Right lobe of liver (tissue), 6 donors: ENCODE results near the gene ZNF625. TPM values are rescaled to one million over a fixed set of nuclear protein-coding genes. Genes with fewer than 3 reads are reported as not detected.

Experiments used
- ATAC-seq, 4 donors: fragments of 200-7000 bp; cut with Tn5 transposase; one replicate each; pipeline ENCODE4 v1.9.1; 2020; ENCODE audit warnings: mild to moderate bottlenecking in 4 of 4, moderate library complexity in 4 of 4
- DNase-seq, 3 donors: peaks; one replicate each; pipeline ENCODE4 v3.0.0-alpha.2; 2020
- H3K27ac ChIP-seq, 3 donors: fragments of 200-600 bp; one replicate each; pipeline ENCODE4 v1.8.0; 2022
- H3K27me3 ChIP-seq, 2 donors: fragments of 200-600 bp; one replicate each; pipeline ENCODE4 v1.8.0; 2022
- H3K36me3 ChIP-seq, 4 donors: fragments of 200-600 bp; sonication (generic) in 1 of 4; one replicate each; pipeline versions ENCODE4 v1.5.1 to v1.8.0; 2017 to 2022; ENCODE audit warnings: control low read depth in 1 of 4
- H3K4me1 ChIP-seq, 4 donors: fragments of 200-600 bp; sonication (generic) in 1 of 4; one replicate each; pipeline versions ENCODE4 v1.5.1 to v1.8.0; 2017 to 2022; ENCODE audit warnings: control low read depth in 1 of 4
- H3K4me3 ChIP-seq, 3 donors: fragments of 200-600 bp; one replicate each; pipeline ENCODE4 v1.8.0; 2022
- H3K9me3 ChIP-seq, 4 donors: fragments of 200-600 bp; sonication (generic) in 1 of 4; one replicate each; pipeline versions ENCODE4 v1.5.1 to v1.8.0; 2017 to 2022; ENCODE audit warnings: control low read depth in 1 of 4
- CTCF ChIP-seq, 4 donors: fragments of 200-600 bp in 3 of 4; fragments of 450-650 bp in 1 of 4; IDR thresholded peaks; one replicate each; pipeline versions ENCODE4 v1.5.1 to v1.8.0; 2016 to 2022; ENCODE audit warnings: antibody characterized with exemption in 4 of 4, mild to moderate bottlenecking in 2 of 4
- POLR2A ChIP-seq: fragments of 450-650 bp; IDR thresholded peaks from one replicate; pipeline ENCODE4 v1.6.1; 2017; ENCODE audit warnings: antibody characterized with exemption, mild to moderate bottlenecking
- WGBS: methylation state at CpG from one replicate; pipeline ENCODE4 v1.1.6; 2018; ENCODE audit warnings: low coverage, low lambda C conversion rate; ENCODE audit not compliant: insufficient coverage; ENCODE audit errors: missing lambda C conversion rate; 5-methylcytosine and 5-hydroxymethylcytosine counted together
- intact Hi-C, 2 donors: fragments of 100-400 bp; cut with DNase I; formaldehyde crosslinking; loops; one replicate each; pipeline versions ENCODE4 v1.11.2 to v1.14.1; 2022
- total RNA-seq, 6 experiments: library from RNA; depleted of rRNA in 2 of 6; stranded (reverse); fragments of >200 nt in 2 of 6; fragmentation: NEBNext Ultra II Directional in 3 of 6; extraction: Animal tissue kit (Norgen Biotek cat#: 25700) in 3 of 6; gene quantifications; one replicate each; pipeline versions ENCODE4 v1.1.0 to v1.2.4, GENCODE V29; 2016 to 2023
- donor health status: DM: no; HTN: yes; CAD: no.
- donor health status: DM: no; HTN: no; CAD: no.
- donor health status: DM: no; HTN: no; CAD: no.
- donor health status: DM: no; HTN: yes; CAD: no.
- donor health status: DM: no; HTN: yes; CAD: no.

The ZNF625 gene
- total RNA-seq, 6 experiments from 2014 or later, result 0.57 to 1.8 (median 1.4) TPM

DNA sequence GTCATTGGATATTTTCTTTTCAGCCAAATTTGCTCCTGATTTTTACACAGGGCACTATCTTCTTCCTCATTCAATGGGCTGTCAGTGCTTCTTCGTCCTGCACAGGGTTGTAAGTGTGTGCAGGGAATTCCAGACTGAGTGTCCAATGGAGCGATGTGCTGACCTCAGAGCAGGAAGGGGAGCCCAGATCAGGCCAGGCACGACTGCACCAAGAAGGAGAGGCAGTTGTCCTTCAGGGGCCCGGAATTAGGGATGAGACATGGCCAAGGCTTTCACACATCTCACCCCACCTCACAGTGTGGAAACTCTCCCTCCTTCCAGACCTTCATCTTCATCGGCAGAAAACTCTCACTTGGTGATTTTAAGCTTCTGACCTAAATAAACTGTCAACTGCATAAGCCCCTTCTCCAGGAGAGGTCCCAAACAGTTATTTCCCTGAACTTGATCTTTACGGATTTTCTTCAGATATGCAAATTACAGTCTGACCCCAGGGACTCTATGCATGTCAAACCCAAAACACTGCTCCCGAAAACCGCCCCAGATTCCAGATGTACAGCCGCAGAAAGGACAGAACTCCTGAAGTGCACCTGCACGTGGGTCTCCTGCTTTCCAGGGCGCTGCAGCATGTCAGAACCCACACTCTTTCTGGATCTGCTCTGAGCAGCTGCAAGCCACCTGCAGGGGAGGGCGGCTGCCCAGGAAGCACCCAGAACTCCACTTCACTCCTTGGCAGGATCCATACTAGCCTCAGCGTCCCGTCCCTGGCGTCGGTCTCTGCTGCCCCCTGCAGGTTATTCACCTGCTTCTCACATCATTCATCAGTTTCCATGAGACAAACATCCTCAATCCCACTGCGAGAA, 15.8 kb downstream of the ZNF625 start:
- peak; percentile 86 to 90 (median 89) for DNase-seq
- Histone ChIP-seq H3K4me3 (peak overlapping the region; percentile 82 to 94 (median 87)), H3K9me3 (no peaks in the 10 kb centered on the region), H3K27me3 (no peaks in the 10 kb centered on the region), H3K27ac (no peak overlapping the region), H3K4me1 (peaks cover 0 to 6% (median 1%) of the 10 kb centered on the region in 4 donors), H3K36me3 (peaks cover 0 to 6% (median 3%) of the 10 kb centered on the region in 4 donors)
- TF ChIP-seq POLR2A (no peak), CTCF (IDR thresholded peaks at IDR 0.05) (peak; percentile 92 to 95 (median 94))
- intact Hi-C loops, result loop anchor here in 1 of 2 donors (10.0 kb wide), 2 partner anchors 86 to 256 kb away; partner anchors contain the start of genes ZNF69 and ZNF878
- peak; percentile 87 to 90 (median 88) for ATAC-seq
- WGBS, result 12% methylated on average over 14 of the region's 17 CpGs

- H3K4me3 ChIP-seq, result peak within 1 kb of the TSS; percentile 82 to 94 (median 87)
- peak within 1 kb of the TSS; percentile 53 to 68 (median 60) for H3K27ac ChIP-seq
- no peaks in the 10 kb centered on the region for H3K27me3 ChIP-seq
- no peak for TF ChIP-seq CTCF (IDR thresholded peaks at IDR 0.05)
- TF ChIP-seq POLR2A, result peak; percentile 24
- peaks cover 0 to 6% (median 1%) of the 10 kb centered on the region in 4 donors for H3K4me1 ChIP-seq
- H3K36me3 ChIP-seq, result peaks cover 0 to 9% (median 4%) of the 10 kb centered on the region in 4 donors
- DNase-seq (peak; percentile 97), ATAC-seq (peak; percentile 98 to 99 (median 98))
- intact Hi-C loops, result loop anchor here (5.0 to 10.0 kb wide), 3 partner anchors 73 to 255 kb away; partner anchors contain the start of genes ZNF69 (in 1 of the 2) and ZNF878 (in 1 of the 2)
- H3K9me3 ChIP-seq, result no peaks in the 10 kb centered on the region
- under 1% methylated on average over 24 of the region's 49 CpGs for WGBS
Observed at GRCh38 chr19:12139885-12140544, 16.5 kb downstream of the ZNF625 start, which contains the start of gene ZNF20. Gene ZNF20, minus strand, starts transcription at chr19:12140350. Its CDS starts 168 bp downstream, at chr19:12140182.

DNA sequence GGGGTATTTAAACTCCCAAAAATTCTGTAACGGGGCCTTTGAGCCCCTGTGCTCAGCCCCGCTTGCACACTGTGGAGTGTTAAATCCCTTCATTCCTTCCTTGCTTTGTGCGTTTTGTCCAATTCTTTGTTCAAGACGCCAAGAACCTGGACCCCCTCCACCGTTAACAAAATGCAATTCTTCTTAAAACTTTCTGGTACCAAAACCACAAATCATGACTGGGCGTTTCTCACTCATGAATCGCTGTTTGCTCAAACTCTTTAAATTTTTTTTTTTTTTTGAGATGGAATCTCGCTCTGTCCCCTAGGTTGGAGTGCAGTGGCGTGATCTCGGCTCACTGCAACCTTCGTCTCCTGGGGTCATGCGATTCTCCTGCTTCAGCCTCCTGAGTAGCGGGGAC, 17.3 kb downstream of the ZNF625 start:
- intact Hi-C loops, result loop anchor here in 1 of 2 donors (5.0 kb wide), 1 partner anchor 72 kb away; no protein-coding TSS in a partner anchor
- DNase-seq, result no peak
- WGBS, result 31% methylated on average over 13 of the region's 13 CpGs

More for the DNA sequence above, 17.3 kb downstream of the ZNF625 start:
- H3K4me3 ChIP-seq, result peak overlapping the region; percentile 82 to 94 (median 87)
- H3K27ac ChIP-seq, result no peak overlapping the region
- TF ChIP-seq POLR2A (no peak), CTCF (IDR thresholded peaks at IDR 0.05) (no peak)
- no peaks in the 10 kb centered on the region for H3K9me3 ChIP-seq
- no peak for ATAC-seq
- peaks cover 0 to 17% (median 8%) of the 10 kb centered on the region in 4 donors for H3K36me3 ChIP-seq
- peaks cover 0 to 6% (median 1%) of the 10 kb centered on the region in 4 donors for H3K4me1 ChIP-seq
- no peaks in the 10 kb centered on the region for H3K27me3 ChIP-seq
